ENCODE measurements around the gene ZNF716. TPM values are rescaled to one million over a fixed set of nuclear protein-coding genes. Genes with fewer than 3 reads are reported as not detected.

Gene ZNF716
- total RNA-seq, 2 experiments from 2014 or later, result not detected

DNA sequence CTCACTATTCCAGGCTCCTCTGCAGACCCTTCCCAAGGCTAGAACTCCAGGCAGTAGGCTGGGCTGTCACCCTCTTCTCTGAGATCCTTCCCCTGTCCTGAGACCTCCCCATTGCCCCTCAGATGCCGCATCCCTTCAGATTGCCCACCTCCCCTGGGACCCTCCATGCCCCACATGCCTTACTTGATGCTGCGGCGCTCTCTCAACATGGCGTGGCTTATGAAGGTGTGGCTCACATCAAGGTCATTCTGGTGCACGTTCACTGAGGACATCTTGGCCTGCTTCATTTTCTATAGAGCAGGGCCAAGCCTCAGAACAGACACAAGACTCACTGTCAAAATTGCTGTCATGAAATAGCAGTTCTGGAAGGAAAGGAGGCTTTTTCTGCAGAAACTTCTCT lies 34.7 kb upstream of the ZNF716 start:
- TF ChIP-seq, protein P1, sequence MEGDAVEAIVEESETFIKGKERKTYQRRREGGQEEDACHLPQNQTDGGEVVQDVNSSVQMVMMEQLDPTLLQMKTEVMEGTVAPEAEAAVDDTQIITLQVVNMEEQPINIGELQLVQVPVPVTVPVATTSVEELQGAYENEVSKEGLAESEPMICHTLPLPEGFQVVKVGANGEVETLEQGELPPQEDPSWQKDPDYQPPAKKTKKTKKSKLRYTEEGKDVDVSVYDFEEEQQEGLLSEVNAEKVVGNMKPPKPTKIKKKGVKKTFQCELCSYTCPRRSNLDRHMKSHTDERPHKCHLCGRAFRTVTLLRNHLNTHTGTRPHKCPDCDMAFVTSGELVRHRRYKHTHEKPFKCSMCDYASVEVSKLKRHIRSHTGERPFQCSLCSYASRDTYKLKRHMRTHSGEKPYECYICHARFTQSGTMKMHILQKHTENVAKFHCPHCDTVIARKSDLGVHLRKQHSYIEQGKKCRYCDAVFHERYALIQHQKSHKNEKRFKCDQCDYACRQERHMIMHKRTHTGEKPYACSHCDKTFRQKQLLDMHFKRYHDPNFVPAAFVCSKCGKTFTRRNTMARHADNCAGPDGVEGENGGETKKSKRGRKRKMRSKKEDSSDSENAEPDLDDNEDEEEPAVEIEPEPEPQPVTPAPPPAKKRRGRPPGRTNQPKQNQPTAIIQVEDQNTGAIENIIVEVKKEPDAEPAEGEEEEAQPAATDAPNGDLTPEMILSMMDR (IDR thresholded peaks at IDR 0.05), result no peak
- ChIA-PET CTCF (no interaction called here), POLR2A (no interaction called here)
- ATAC-seq (ENCODE audit: poor library complexity), result no peak
- no peaks in the 10 kb centered on the region for H3K27me3 ChIP-seq (ENCODE audit: control insufficient read depth in 1 of 2, insufficient read depth in 2 of 2, low read length in 2 of 2)
- H3K4me1 ChIP-seq (ENCODE audit: insufficient read depth, low read length), result no peaks in the 10 kb centered on the region
- H3K4me3 ChIP-seq (ENCODE audit: low read length), result no peak overlapping the region
- H3K36me3 ChIP-seq (ENCODE audit: insufficient read depth, low read length), result no peaks in the 10 kb centered on the region
- no peak for DNase-seq
- H3K27me3 Mint-ChIP-seq, result no peaks in the 10 kb centered on the region
- no peak overlapping the region for H3K27ac Mint-ChIP-seq
- no peak overlapping the region for H3K27ac ChIP-seq (ENCODE audit: low read depth in 1 of 2, low read length in 2 of 2)
- H3K9me3 ChIP-seq (ENCODE audit: control insufficient read depth in 1 of 2, insufficient read depth in 1 of 2, low read length in 2 of 2), result peaks cover 4 to 79% of the 10 kb centered on the region in 2 experiments
- peaks cover 5% of the 10 kb centered on the region for H3K9me3 Mint-ChIP-seq
- no peaks in the 10 kb centered on the region for H3K36me3 Mint-ChIP-seq (ENCODE audit: low read depth)
- no peaks in the 10 kb centered on the region for H3K4me1 Mint-ChIP-seq (ENCODE audit: low read depth)
- intact Hi-C loops (cut with DNase I, micrococcal nuclease), result no loop called here
- no peak overlapping the region for H3K4me3 Mint-ChIP-seq

DNA sequence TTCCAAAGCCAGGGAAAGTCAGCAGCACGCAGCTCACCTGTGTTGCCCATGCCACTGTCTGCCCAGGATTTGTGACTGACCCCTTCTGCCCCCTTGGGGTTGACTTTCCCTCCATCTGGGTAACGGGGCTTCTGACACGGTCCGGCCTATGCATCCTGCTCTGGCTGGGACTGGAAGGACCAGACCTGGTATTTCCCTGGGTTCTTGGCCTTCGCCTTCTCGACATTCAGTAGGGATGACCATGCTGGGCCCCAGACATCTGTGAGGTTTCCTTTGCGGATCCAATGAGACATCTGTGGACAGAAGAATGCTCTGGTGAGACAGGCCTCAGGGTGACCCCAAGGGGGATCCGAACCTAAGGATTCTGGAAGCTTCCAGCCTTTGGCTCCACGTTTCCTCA lies 34.2 kb upstream of the ZNF716 start:
- TF ChIP-seq, protein P1 (IDR thresholded peaks at IDR 0.05), result no peak
- H3K4me1 Mint-ChIP-seq (ENCODE audit: low read depth), result no peaks in the 10 kb centered on the region
- intact Hi-C loops (cut with DNase I, micrococcal nuclease), result no loop called here
- Histone ChIP-seq H3K4me3 (ENCODE audit: low read length) (no peak overlapping the region), H3K27me3 (ENCODE audit: control insufficient read depth in 1 of 2, insufficient read depth in 2 of 2, low read length in 2 of 2) (no peaks in the 10 kb centered on the region), H3K27ac (ENCODE audit: low read depth in 1 of 2, low read length in 2 of 2) (no peak overlapping the region), H3K4me1 (ENCODE audit: insufficient read depth, low read length) (no peaks in the 10 kb centered on the region), H3K9me3 (ENCODE audit: control insufficient read depth in 1 of 2, insufficient read depth in 1 of 2, low read length in 2 of 2) (peaks cover 4 to 76% of the 10 kb centered on the region in 2 experiments), H3K36me3 (ENCODE audit: insufficient read depth, low read length) (no peaks in the 10 kb centered on the region)
- ATAC-seq (ENCODE audit: poor library complexity) (no peak), DNase-seq (no peak)
- H3K36me3 Mint-ChIP-seq (ENCODE audit: low read depth), result no peaks in the 10 kb centered on the region
- POLR2A ChIA-PET, result no interaction called here
- H3K4me3 Mint-ChIP-seq, result no peak overlapping the region
- no peaks in the 10 kb centered on the region for H3K27me3 Mint-ChIP-seq
- peaks cover 5% of the 10 kb centered on the region for H3K9me3 Mint-ChIP-seq
- CTCF ChIA-PET, result no interaction called here
- H3K27ac Mint-ChIP-seq, result no peak overlapping the region

DNA sequence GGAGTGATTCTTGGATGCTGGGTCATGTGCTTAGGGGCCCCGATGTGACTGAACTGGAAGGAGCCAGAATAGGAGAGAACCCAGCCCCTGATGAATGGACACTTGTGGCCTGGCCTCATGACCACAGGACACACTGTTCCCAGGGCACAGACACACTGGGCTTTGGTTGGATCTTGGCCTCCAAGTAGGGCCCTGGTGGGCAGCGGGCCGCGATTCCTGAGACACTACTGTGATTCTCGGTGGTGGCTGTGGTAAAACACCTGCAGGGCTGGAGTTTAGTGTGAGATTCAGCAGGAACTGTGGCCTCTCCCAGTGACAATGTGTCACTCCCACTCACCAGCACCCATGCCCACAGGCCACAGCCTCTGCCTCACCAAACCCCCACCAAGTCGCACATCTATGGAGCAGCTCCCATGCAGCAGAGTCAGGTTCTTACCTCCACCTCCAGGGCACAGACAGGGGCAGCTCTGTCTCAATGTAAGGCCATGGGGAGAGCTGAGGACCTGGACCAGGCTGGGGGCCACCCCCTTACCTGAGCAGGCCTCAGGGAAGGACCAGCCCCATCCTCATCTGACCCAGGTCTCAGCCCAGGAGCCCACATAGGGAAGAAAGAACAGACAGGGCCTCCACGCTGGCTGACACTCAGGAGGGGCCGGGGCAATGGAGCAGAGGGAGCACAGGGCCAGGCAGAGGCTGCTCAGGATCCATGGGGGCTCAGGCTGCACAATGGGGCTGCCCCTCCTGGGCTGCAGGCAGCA lies 33.2 kb upstream of the ZNF716 start:
- intact Hi-C loops (cut with DNase I, micrococcal nuclease), result no loop called here
- Histone ChIP-seq H3K4me3 (ENCODE audit: low read length) (no peak overlapping the region), H3K9me3 (ENCODE audit: control insufficient read depth in 1 of 2, insufficient read depth in 1 of 2, low read length in 2 of 2) (peaks cover 4 to 67% of the 10 kb centered on the region in 2 experiments), H3K4me1 (ENCODE audit: insufficient read depth, low read length) (no peaks in the 10 kb centered on the region), H3K27me3 (ENCODE audit: control insufficient read depth in 1 of 2, insufficient read depth in 2 of 2, low read length in 2 of 2) (no peaks in the 10 kb centered on the region), H3K36me3 (ENCODE audit: insufficient read depth, low read length) (no peaks in the 10 kb centered on the region), H3K27ac (ENCODE audit: low read depth in 1 of 2, low read length in 2 of 2) (no peak overlapping the region)
- POLR2A ChIA-PET, result no interaction called here
- Mint-ChIP-seq H3K9me3 (peaks cover 4% of the 10 kb centered on the region), H3K4me1 (ENCODE audit: low read depth) (no peaks in the 10 kb centered on the region), H3K4me3 (no peak overlapping the region), H3K36me3 (ENCODE audit: low read depth) (no peaks in the 10 kb centered on the region), H3K27me3 (no peaks in the 10 kb centered on the region), H3K27ac (no peak overlapping the region)
- ATAC-seq (ENCODE audit: poor library complexity) (no peak), DNase-seq (no peak)
- CTCF ChIA-PET, result no interaction called here
- TF ChIP-seq, protein P1 (IDR thresholded peaks at IDR 0.05), result no peak
